ENCODE results near the gene ASH1L. TPM values are rescaled to one million over a fixed set of nuclear protein-coding genes. Genes with fewer than 3 reads are reported as not detected.
"Not testable (repeated sequence)": the region's sequence is repeated elsewhere in the genome, so short reads cannot be mapped to it uniquely, and the experiment has no call there.

Gene ASH1L
- total and polyA plus RNA-seq, 2 donors from 2014 or later = 4.2 to 68.5 TPM

GRCh38 chr1:155437405-155437804 is 125.2 kb downstream of the ASH1L start:
- no peak for TF ChIP-seq CTCF (IDR thresholded peaks at IDR 0.05; ENCODE audit: borderline replicate concordance, extremely low read depth, insufficient read depth)

GRCh38 chr1:155433831-155434389 is 128.7 kb downstream of the ASH1L start:
- H3K9ac ChIP-seq (ENCODE audit: low read length in 3 of 3); H3K4me1 ChIP-seq (ENCODE audit: control insufficient read depth in 2 of 3, insufficient read depth in 2 of 3, low read depth in 1 of 3, low read length in 3 of 3); H3K27ac ChIP-seq (ENCODE audit: low read depth in 2 of 2, low read length in 2 of 2); intact Hi-C loops (cut with DNase I); H3K9me3 ChIP-seq (ENCODE audit: control insufficient read depth in 2 of 3, insufficient read depth in 1 of 3, low read length in 3 of 3); FAIRE-seq; H3K4me3 ChIP-seq (ENCODE audit: low read length in 3 of 3); DNase-seq; H3K27me3 ChIP-seq (ENCODE audit: control insufficient read depth, insufficient read depth, low read length): not testable (repeated sequence)
- peaks cover 4 to 18% (median 5%) of the 10 kb centered on the region in 3 donors for H3K36me3 ChIP-seq (ENCODE audit: control insufficient read depth in 2 of 3, insufficient read depth in 3 of 3, low read length in 3 of 3)

More at GRCh38 chr1:155437405-155437804, 125.2 kb downstream of the ASH1L start:
- Histone ChIP-seq H3K9ac (ENCODE audit: low read length in 3 of 3) (no peak overlapping the region), H3K36me3 (ENCODE audit: control insufficient read depth in 2 of 3, insufficient read depth in 3 of 3, low read length in 3 of 3) (peaks cover 4 to 18% (median 5%) of the 10 kb centered on the region in 3 donors), H3K9me3 (ENCODE audit: control insufficient read depth in 2 of 3, insufficient read depth in 1 of 3, low read length in 3 of 3) (no peaks in the 10 kb centered on the region), H3K4me3 (ENCODE audit: low read length in 3 of 3) (no peak overlapping the region), H3K27me3 (ENCODE audit: control insufficient read depth, insufficient read depth, low read length) (no peaks in the 10 kb centered on the region), H3K4me1 (ENCODE audit: control insufficient read depth in 2 of 3, insufficient read depth in 2 of 3, low read depth in 1 of 3, low read length in 3 of 3) (no peaks in the 10 kb centered on the region), H3K27ac (ENCODE audit: low read depth in 2 of 2, low read length in 2 of 2) (no peak overlapping the region)
- FAIRE-seq (no peak), DNase-seq (no peak)
- intact Hi-C loops (cut with DNase I) = no loop called here

- H3K4me3 ChIP-seq (ENCODE audit: low read length in 3 of 3); H3K9me3 ChIP-seq (ENCODE audit: control insufficient read depth in 2 of 3, insufficient read depth in 1 of 3, low read length in 3 of 3); H3K9ac ChIP-seq (ENCODE audit: low read length in 3 of 3); H3K4me1 ChIP-seq (ENCODE audit: control insufficient read depth in 2 of 3, insufficient read depth in 2 of 3, low read depth in 1 of 3, low read length in 3 of 3); FAIRE-seq; H3K27me3 ChIP-seq (ENCODE audit: control insufficient read depth, insufficient read depth, low read length); H3K27ac ChIP-seq (ENCODE audit: low read depth in 2 of 2, low read length in 2 of 2); DNase-seq; intact Hi-C loops (cut with DNase I): not testable (repeated sequence)
- H3K36me3 ChIP-seq (ENCODE audit: control insufficient read depth in 2 of 3, insufficient read depth in 3 of 3, low read length in 3 of 3) = peaks cover 4 to 12% (median 5%) of the 10 kb centered on the region in 3 donors
Observed at GRCh38 chr1:155433128-155433830, 129.3 kb downstream of the ASH1L start.

GRCh38 chr1:155424091-155424490 is 138.5 kb downstream of the ASH1L start:
- no peaks in the 10 kb centered on the region for H3K4me1 ChIP-seq (ENCODE audit: control insufficient read depth in 2 of 3, insufficient read depth in 2 of 3, low read depth in 1 of 3, low read length in 3 of 3)
- H3K9me3 ChIP-seq (ENCODE audit: control insufficient read depth in 2 of 3, insufficient read depth in 1 of 3, low read length in 3 of 3) = no peaks in the 10 kb centered on the region
- no peak for FAIRE-seq
- H3K36me3 ChIP-seq (ENCODE audit: control insufficient read depth in 2 of 3, insufficient read depth in 3 of 3, low read length in 3 of 3) = peaks cover 0 to 2% (median 0%) of the 10 kb centered on the region in 3 donors
- TF ChIP-seq CTCF (IDR thresholded peaks at IDR 0.05; ENCODE audit: borderline replicate concordance, extremely low read depth, insufficient read depth) = no peak
- no peak for DNase-seq
- no peak overlapping the region for H3K27ac ChIP-seq (ENCODE audit: low read depth in 2 of 2, low read length in 2 of 2)
- H3K27me3 ChIP-seq (ENCODE audit: control insufficient read depth, insufficient read depth, low read length) = no peaks in the 10 kb centered on the region
- no peak overlapping the region for H3K4me3 ChIP-seq (ENCODE audit: low read length in 3 of 3)
- no peak overlapping the region for H3K9ac ChIP-seq (ENCODE audit: low read length in 3 of 3)
- intact Hi-C loops (cut with DNase I) = no loop called here
